Measurements from ENCODE around the gene NPEPL1. TPM values are rescaled to one million over a fixed set of nuclear protein-coding genes. Genes with fewer than 3 reads are reported as not detected.
"Not testable (repeated sequence)": the region's sequence is repeated elsewhere in the genome, so short reads cannot be mapped to it uniquely, and the experiment has no call there.

The NPEPL1 gene
- total RNA-seq, 1 donor from 2014 or later: 23.3 TPM

GRCh38 chr20:58718121-58718563 lies 25.5 kb downstream of the NPEPL1 start:
- intact Hi-C loops (cut with DNase I): no loop called here

GRCh38 chr20:58718729-58719128 lies 26.1 kb downstream of the NPEPL1 start:
- no peak for DNase-seq (ENCODE audit: missing footprints)
- intact Hi-C loops (cut with DNase I): no loop called here
- ATAC-seq: no peak

More at GRCh38 chr20:58718121-58718563, 25.5 kb downstream of the NPEPL1 start:
- no peak for DNase-seq (ENCODE audit: missing footprints)
- no peak for ATAC-seq

GRCh38 chr20:58719258-58719657 lies 26.7 kb downstream of the NPEPL1 start:
- DNase-seq (ENCODE audit: missing footprints) (no peak), ATAC-seq (no peak)
- intact Hi-C loops (cut with DNase I): no loop called here

- ATAC-seq (no peak), DNase-seq (ENCODE audit: missing footprints) (no peak)
- intact Hi-C loops (cut with DNase I): no loop called here
These were observed 27.4 kb downstream of the NPEPL1 start for GRCh38 chr20:58719971-58720371.

GRCh38 chr20:58720890-58721289 lies 28.3 kb downstream of the NPEPL1 start:
- intact Hi-C loops (cut with DNase I): no loop called here
- DNase-seq (ENCODE audit: missing footprints) (no peak), ATAC-seq (no peak)

- ATAC-seq: peak; percentile 43
- no peak for DNase-seq (ENCODE audit: missing footprints)
- intact Hi-C loops (cut with DNase I): no loop called here
These were observed 29.6 kb downstream of the NPEPL1 start for GRCh38 chr20:58721951-58722778.

GRCh38 chr20:58722877-58723627 lies 30.5 kb downstream of the NPEPL1 start:
- ATAC-seq: no peak
- no peak for DNase-seq (ENCODE audit: missing footprints)
- intact Hi-C loops (cut with DNase I): no loop called here

GRCh38 chr20:58723628-58723984 lies 31.0 kb downstream of the NPEPL1 start:
- no peak for ATAC-seq
- no peak for DNase-seq (ENCODE audit: missing footprints)
- intact Hi-C loops (cut with DNase I): no loop called here

- DNase-seq (ENCODE audit: missing footprints); ATAC-seq; intact Hi-C loops (cut with DNase I): not testable (repeated sequence)
These were observed 33.6 kb downstream of the NPEPL1 start for GRCh38 chr20:58726156-58726555.

GRCh38 chr20:58731192-58731591 lies 38.6 kb downstream of the NPEPL1 start:
- intact Hi-C loops (cut with DNase I): no loop called here
- no peak for DNase-seq (ENCODE audit: missing footprints)
- ATAC-seq: no peak

GRCh38 chr20:58737198-58737597 lies 44.6 kb downstream of the NPEPL1 start:
- no peak for DNase-seq (ENCODE audit: missing footprints)
- ATAC-seq: no peak
- intact Hi-C loops (cut with DNase I): no loop called here

GRCh38 chr20:58740356-58741308 lies 48.0 kb downstream of the NPEPL1 start:
- intact Hi-C loops (cut with DNase I): no loop called here
- ATAC-seq (no peak), DNase-seq (ENCODE audit: missing footprints) (no peak)

GRCh38 chr20:58741384-58741783 lies 48.8 kb downstream of the NPEPL1 start:
- intact Hi-C loops (cut with DNase I): no loop called here
- ATAC-seq (no peak), DNase-seq (ENCODE audit: missing footprints) (no peak)

- DNase-seq (ENCODE audit: missing footprints): no peak
- no peak for ATAC-seq
- intact Hi-C loops (cut with DNase I): no loop called here
These were observed 50.3 kb downstream of the NPEPL1 start for GRCh38 chr20:58742668-58743566.

- intact Hi-C loops (cut with DNase I): no loop called here
- ATAC-seq: no peak
- no peak for DNase-seq (ENCODE audit: missing footprints)
These were observed 51.4 kb downstream of the NPEPL1 start for GRCh38 chr20:58743929-58744534.

- intact Hi-C loops (cut with DNase I): no loop called here
- DNase-seq (ENCODE audit: missing footprints): no peak
- no peak for ATAC-seq
These were observed 52.2 kb downstream of the NPEPL1 start for GRCh38 chr20:58744836-58745235.

GRCh38 chr20:58745391-58745790 lies 52.8 kb downstream of the NPEPL1 start:
- no peak for DNase-seq (ENCODE audit: missing footprints)
- intact Hi-C loops (cut with DNase I): no loop called here
- ATAC-seq: no peak

GRCh38 chr20:58746620-58747019 lies 54.0 kb downstream of the NPEPL1 start:
- DNase-seq (ENCODE audit: missing footprints) (no peak), ATAC-seq (no peak)
- intact Hi-C loops (cut with DNase I): no loop called here
